IMR-90 (cell line): ENCODE results near the gene MEIS2. TPM values are rescaled to one million over a fixed set of nuclear protein-coding genes. Genes with fewer than 3 reads are reported as not detected.

ENCODE experiments used
- ATAC-seq: fragments of 200-7000 bp; cut with Tn5 transposase; 2 replicates; pipeline ENCODE4 v1.9.1; 2020; ENCODE audit warnings: low read depth, mild to moderate bottlenecking, moderate library complexity
- BruUV-seq: library from RNA; stranded (reverse); fragments of 400-500 nt; replicated peaks from 2 replicates; lab custom pipeline; 2021; lab: Mats Ljungman, UMichigan
- CTCF ChIA-PET: fragments of 300-600 bp; formaldehyde crosslinking; extraction: SDS; loops from one replicate; lab custom pipeline; 2021; ENCODE audit warnings: antibody characterized with exemption; lab: Yijun Ruan, JAX
- POLR2A ChIA-PET: fragments of 300-600 bp; sonication (Branson Sonifier 250); formaldehyde crosslinking; loops from one replicate; lab custom pipeline; 2022; ENCODE audit warnings: antibody characterized with exemption; ENCODE audit not compliant: unreplicated experiment; lab: Charles Lee
- DNase-seq: peaks from one replicate; pipeline ENCODE4 v3.0.0; 2013
- H2AFZ ChIP-seq: replicated peaks from 2 replicates; pipeline ENCODE3; 2013; ENCODE audit warnings: low read length, mild to moderate bottlenecking; ENCODE audit not compliant: poor library complexity
- H2AK5ac ChIP-seq: 2 replicates; pipeline ENCODE4 v1.6.1; 2013; ENCODE audit warnings: low read depth, low read length, inconsistent platforms
- H2AK9ac ChIP-seq: replicated peaks from 2 replicates; pipeline ENCODE3; 2013; ENCODE audit warnings: mild to moderate bottlenecking, low read depth, low read length, moderate library complexity; ENCODE audit not compliant: poor library complexity
- H2BK120ac ChIP-seq: 2 replicates; pipeline ENCODE4 v1.6.1; 2013; ENCODE audit warnings: low read depth, low read length, inconsistent platforms
- H2BK15ac ChIP-seq: 3 replicates; pipeline ENCODE4 v1.6.1; 2013; ENCODE audit warnings: low read depth, low read length, inconsistent platforms
- H2BK20ac ChIP-seq: 2 replicates; pipeline ENCODE4 v1.6.1; 2013; ENCODE audit warnings: low read depth, mild to moderate bottlenecking, inconsistent platforms, low read length, moderate library complexity
- H2BK5ac ChIP-seq: 2 replicates; pipeline ENCODE4 v1.6.1; 2013; ENCODE audit warnings: mild to moderate bottlenecking, low read depth, low read length, inconsistent platforms; ENCODE audit not compliant: poor library complexity, severe bottlenecking
- H3K14ac ChIP-seq: replicated peaks from 2 replicates; pipeline ENCODE4 v1.6.1; 2013; ENCODE audit warnings: low read depth, low read length, inconsistent platforms
- H3K18ac ChIP-seq: 2 replicates; pipeline ENCODE4 v1.6.1; 2013; ENCODE audit warnings: low read depth, low read length, control low read depth
- H3K23ac ChIP-seq: 2 replicates; pipeline ENCODE4 v1.6.1; 2013; ENCODE audit warnings: low read depth, low read length, inconsistent platforms
- H3K27ac ChIP-seq: 2 replicates; pipeline ENCODE4 v1.5.1; 2013; ENCODE audit warnings: mild to moderate bottlenecking, control low read depth, low read length; ENCODE audit not compliant: insufficient read depth
- H3K27me3 ChIP-seq: 2 replicates; pipeline ENCODE4 v1.6.1; 2013; ENCODE audit warnings: low read length; ENCODE audit not compliant: control insufficient read depth, insufficient read depth
- H3K36me3 ChIP-seq: 2 replicates; pipeline ENCODE4 v1.6.1; 2013; ENCODE audit warnings: low read length, mixed read lengths; ENCODE audit not compliant: control insufficient read depth, insufficient read depth
- H3K4ac ChIP-seq: 2 replicates; pipeline ENCODE4 v1.6.1; 2013; ENCODE audit warnings: low read depth, low read length, inconsistent platforms
- H3K4me1 ChIP-seq: 2 replicates; pipeline ENCODE4 v1.6.1; 2013; ENCODE audit warnings: low read length, mixed read lengths; ENCODE audit not compliant: control insufficient read depth, insufficient read depth
- H3K4me2 ChIP-seq: 2 replicates; pipeline ENCODE4 v1.6.1; 2013; ENCODE audit warnings: low read depth, mild to moderate bottlenecking, control low read depth, low read length, moderate library complexity
- H3K4me3 ChIP-seq: 2 replicates; pipeline ENCODE4 v1.5.1; 2013; ENCODE audit warnings: low read depth, mild to moderate bottlenecking, control low read depth, low read length, moderate library complexity; ENCODE audit not compliant: insufficient read depth
- H3K56ac ChIP-seq: 2 replicates; pipeline ENCODE4 v1.6.1; 2013; ENCODE audit warnings: low read length, inconsistent platforms; ENCODE audit not compliant: insufficient read depth; ENCODE audit errors: extremely low read depth
- H3K79me1 ChIP-seq, 2 experiments: 2 replicates each; pipeline ENCODE4 v1.6.1; 2013; ENCODE audit warnings: low read length in 2 of 2, inconsistent platforms in 1 of 2, low read depth in 1 of 2
- H3K9ac ChIP-seq: 2 replicates; pipeline ENCODE4 v1.6.1; 2013; ENCODE audit warnings: low read depth, low read length, control low read depth
- H3K9me1 ChIP-seq: 2 replicates; pipeline ENCODE4 v1.6.1; 2013; ENCODE audit warnings: low read length, inconsistent platforms; ENCODE audit not compliant: insufficient read depth
- H3K9me3 ChIP-seq: 2 replicates; pipeline ENCODE4 v1.6.1; 2013; ENCODE audit warnings: low read length; ENCODE audit not compliant: control insufficient read depth, insufficient read depth
- H4K20me1 ChIP-seq: 2 replicates; pipeline ENCODE4 v1.6.1; 2013; ENCODE audit warnings: low read length, inconsistent platforms; ENCODE audit not compliant: insufficient read depth
- H4K5ac ChIP-seq: 2 replicates; pipeline ENCODE4 v1.6.1; 2013; ENCODE audit warnings: mild to moderate bottlenecking, low read depth, low read length, control low read depth
- H4K8ac ChIP-seq, 2 experiments: 2 replicates each; pipeline ENCODE4 v1.6.1; 2013; ENCODE audit warnings: low read depth in 2 of 2, low read length in 2 of 2, control low read depth in 1 of 2, inconsistent platforms in 1 of 2
- H4K91ac ChIP-seq: 2 replicates; pipeline ENCODE4 v1.6.1; 2013; ENCODE audit warnings: low read depth, low read length, inconsistent platforms; ENCODE audit not compliant: insufficient read depth
- BHLHE40 ChIP-seq: fragments of 150-350 bp; IDR thresholded peaks from 2 replicates; pipeline ENCODE4 v1.6.1; 2016; ENCODE audit warnings: mild to moderate bottlenecking, low read depth, low read length
- CEBPB ChIP-seq: IDR thresholded peaks from 2 replicates; pipeline ENCODE4 v1.6.1; 2012; ENCODE audit warnings: low read depth, low read length, improper control_type of control experiment
- ELK1 ChIP-seq: fragments of 150-350 bp; IDR thresholded peaks from 2 replicates; pipeline ENCODE4 v1.6.1; 2016; ENCODE audit warnings: low read depth, mild to moderate bottlenecking, low read length, moderate library complexity, borderline replicate concordance
- FOS ChIP-seq: fragments of 150-350 bp; IDR thresholded peaks from 2 replicates; pipeline ENCODE4 v1.6.1; 2016; ENCODE audit warnings: low read depth, low read length
- MAFK ChIP-seq: IDR thresholded peaks from 2 replicates; pipeline ENCODE4 v1.6.1; 2012; ENCODE audit warnings: low read depth, low read length, improper control_type of control experiment
- MXI1 ChIP-seq: IDR thresholded peaks from 2 replicates; pipeline ENCODE4 v1.6.1; 2012; ENCODE audit warnings: low read depth, mild to moderate bottlenecking, low read length, moderate library complexity, borderline replicate concordance
- NFE2L2 ChIP-seq: fragments of 150-350 bp; IDR thresholded peaks from 2 replicates; pipeline ENCODE4 v1.6.1; 2016; ENCODE audit warnings: low read depth, mild to moderate bottlenecking, low read length
- POLR2A ChIP-seq: IDR thresholded peaks from 2 replicates; pipeline ENCODE4 v1.6.1; 2012; ENCODE audit warnings: mild to moderate bottlenecking, low read depth, low read length
- RAD21 ChIP-seq: IDR thresholded peaks from 2 replicates; pipeline ENCODE4 v1.6.1; 2012; ENCODE audit warnings: low read length, improper control_type of control experiment
- RFX5 ChIP-seq: IDR thresholded peaks from 2 replicates; pipeline ENCODE4 v1.8.0; 2012; ENCODE audit warnings: low read depth, mild to moderate bottlenecking, low read length, moderate library complexity
- SMC3 ChIP-seq: fragments of 150-350 bp; IDR thresholded peaks from 2 replicates; pipeline ENCODE4 v1.6.1; 2016; ENCODE audit warnings: low read depth, mild to moderate bottlenecking, antibody characterized with exemption, low read length, moderate library complexity
- WGBS, 2 experiments: methylation state at CpG; one replicate each; pipeline versions ENCODE4 v1.1.5 to v1.1.7; 2013; ENCODE audit warnings: missing lambda C conversion rate in 2 of 2; ENCODE audit not compliant: insufficient read length in 1 of 2; ENCODE audit errors: extremely low coverage in 2 of 2; 5-methylcytosine and 5-hydroxymethylcytosine counted together
- dilution Hi-C: fragments of 300-500 bp; cut with HindIII; formaldehyde crosslinking; loops from one replicate; pipeline ENCODE4 v1.14.3; 2018; ENCODE audit warnings: low sequenced_read_pairs; ENCODE audit not compliant: unreplicated experiment
- in situ Hi-C: fragments of 300-500 bp; cut with MboI; formaldehyde crosslinking; loops from 3 replicates; pipeline ENCODE4 v1.14.3; 2019; ENCODE audit warnings: low sequenced_read_pairs, inconsistent platforms, mixed read lengths
- intact Hi-C: fragments of 100-400 bp; cut with micrococcal nuclease; formaldehyde crosslinking; loops from 2 replicates; pipeline ENCODE4 v1.10.0; 2022
- polyA plus RNA-seq, 3 experiments: library from polyadenylated mRNA; depleted of rRNA; stranded (reverse); fragments of >200 nt; gene quantifications; 2 replicates each; pipeline ENCODE4 v1.2.3, GENCODE V29; 2012; ENCODE audit warnings: low replicate concordance in 1 of 3
- total RNA-seq: library from RNA; depleted of rRNA; stranded (reverse); fragments of >200 nt; gene quantifications from 2 replicates; pipeline ENCODE4 v1.2.3, GENCODE V29; 2012
- TF ChIP-seq, protein P1 (sequence below): fragments of 150-350 bp; IDR thresholded peaks from 2 replicates; pipeline ENCODE4 v1.6.1; 2017; ENCODE audit warnings: mild to moderate bottlenecking, antibody characterized with exemption, low read length, low read depth
- TF ChIP-seq, protein P2 (sequence below): conservative IDR thresholded peaks from 2 replicates; pipeline ENCODE4 v1.5.1; 2012; ENCODE audit warnings: mild to moderate bottlenecking, low read depth, low read length, improper control_type of control experiment

Gene MEIS2
- total and polyA plus RNA-seq, 2 of the 4 experiments (the other 2 are of a cell fraction), result 70.1 to 71.3 TPM

GRCh38 chr15:36880224-36880912 lies 220.0 kb downstream of the MEIS2 start:
- dilution Hi-C loops, result no loop called here
- no peak for ATAC-seq

More at GRCh38 chr15:36880224-36880912, 220.0 kb downstream of the MEIS2 start:
- H3K9me3 ChIP-seq, result peaks cover 2% of the 10 kb centered on the region; the same call in 1 of the 2 replicates
- no peak overlapping the region for H4K91ac ChIP-seq
- H4K5ac ChIP-seq, result no peak overlapping the region
- H3K14ac ChIP-seq, result no peak overlapping the region
- TF ChIP-seq MAFK, result no peak
- TF ChIP-seq ELK1, result no peak
- no peak for TF ChIP-seq POLR2A
- TF ChIP-seq, protein P1, sequence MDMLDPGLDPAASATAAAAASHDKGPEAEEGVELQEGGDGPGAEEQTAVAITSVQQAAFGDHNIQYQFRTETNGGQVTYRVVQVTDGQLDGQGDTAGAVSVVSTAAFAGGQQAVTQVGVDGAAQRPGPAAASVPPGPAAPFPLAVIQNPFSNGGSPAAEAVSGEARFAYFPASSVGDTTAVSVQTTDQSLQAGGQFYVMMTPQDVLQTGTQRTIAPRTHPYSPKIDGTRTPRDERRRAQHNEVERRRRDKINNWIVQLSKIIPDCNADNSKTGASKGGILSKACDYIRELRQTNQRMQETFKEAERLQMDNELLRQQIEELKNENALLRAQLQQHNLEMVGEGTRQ, result no peak
- TF ChIP-seq, protein P2, sequence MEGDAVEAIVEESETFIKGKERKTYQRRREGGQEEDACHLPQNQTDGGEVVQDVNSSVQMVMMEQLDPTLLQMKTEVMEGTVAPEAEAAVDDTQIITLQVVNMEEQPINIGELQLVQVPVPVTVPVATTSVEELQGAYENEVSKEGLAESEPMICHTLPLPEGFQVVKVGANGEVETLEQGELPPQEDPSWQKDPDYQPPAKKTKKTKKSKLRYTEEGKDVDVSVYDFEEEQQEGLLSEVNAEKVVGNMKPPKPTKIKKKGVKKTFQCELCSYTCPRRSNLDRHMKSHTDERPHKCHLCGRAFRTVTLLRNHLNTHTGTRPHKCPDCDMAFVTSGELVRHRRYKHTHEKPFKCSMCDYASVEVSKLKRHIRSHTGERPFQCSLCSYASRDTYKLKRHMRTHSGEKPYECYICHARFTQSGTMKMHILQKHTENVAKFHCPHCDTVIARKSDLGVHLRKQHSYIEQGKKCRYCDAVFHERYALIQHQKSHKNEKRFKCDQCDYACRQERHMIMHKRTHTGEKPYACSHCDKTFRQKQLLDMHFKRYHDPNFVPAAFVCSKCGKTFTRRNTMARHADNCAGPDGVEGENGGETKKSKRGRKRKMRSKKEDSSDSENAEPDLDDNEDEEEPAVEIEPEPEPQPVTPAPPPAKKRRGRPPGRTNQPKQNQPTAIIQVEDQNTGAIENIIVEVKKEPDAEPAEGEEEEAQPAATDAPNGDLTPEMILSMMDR, result no peak
- TF ChIP-seq SMC3, result no peak
- TF ChIP-seq NFE2L2, result no peak
- no peak for TF ChIP-seq MXI1
- no peak for TF ChIP-seq RFX5
- TF ChIP-seq BHLHE40, result no peak
- no peak for TF ChIP-seq FOS
- TF ChIP-seq RAD21, result no peak
- no peak for TF ChIP-seq CEBPB
- H3K4ac ChIP-seq, result no peak overlapping the region
- H3K4me1 ChIP-seq, result no peaks in the 10 kb centered on the region
- no peak overlapping the region for H3K9ac ChIP-seq
- no peak overlapping the region for H2BK5ac ChIP-seq
- POLR2A ChIA-PET, result no interaction called here
- DNase-seq, result no peak
- H3K56ac ChIP-seq, result no peak overlapping the region
- CTCF ChIA-PET, result no interaction called here
- intact Hi-C loops (loop anchor here (5.0 to 10.0 kb wide), 5 partner anchors 376 to 1363 kb away; no protein-coding TSS in a partner anchor), in situ Hi-C loops (loop anchor here (10.0 to 25.0 kb wide), 2 partner anchors 244 to 1007 kb away; no protein-coding TSS in a partner anchor)
- no peaks in the 10 kb centered on the region for H4K20me1 ChIP-seq
- H2AFZ ChIP-seq, result peak overlapping the region; percentile 41
- no peak overlapping the region for H3K18ac ChIP-seq
- BruUV-seq, result no TSS peak
- no peaks in the 10 kb centered on the region for H3K36me3 ChIP-seq
- H2BK120ac ChIP-seq, result no peak overlapping the region
- H3K27me3 ChIP-seq, result peaks cover 18% of the 10 kb centered on the region
- no peak overlapping the region for H2AK9ac ChIP-seq
- no peak overlapping the region for H2BK20ac ChIP-seq
- H2BK15ac ChIP-seq, result no peak overlapping the region
- no peak overlapping the region for H3K4me2 ChIP-seq
- H2AK5ac ChIP-seq, result no peak overlapping the region
- 32% methylated on average over 11 of the region's 52 CpGs; no CpG with 5 or more reads in 1 of the 2 experiments for WGBS, 2 experiments
- no peak overlapping the region for H3K23ac ChIP-seq
- H3K4me3 ChIP-seq, result no peak overlapping the region
- no peak overlapping the region for H3K27ac ChIP-seq
- H3K79me1 ChIP-seq, result no peaks in the 10 kb centered on the region
- no peaks in the 10 kb centered on the region for H3K9me1 ChIP-seq
- no peak overlapping the region for H4K8ac ChIP-seq
